Measurements from ENCODE around the gene DHPS. TPM values are rescaled to one million over a fixed set of nuclear protein-coding genes. Genes with fewer than 3 reads are reported as not detected.
A peak's percentile ranks its signal among the peaks of the same experiment; 100 is the strongest.

Gene DHPS
- total and polyA plus RNA-seq, 2 experiments from 2014 or later = 50.9 to 68.4 TPM

- peaks cover 20% of the 10 kb centered on the region for H3K4me1 ChIP-seq (ENCODE audit: insufficient read depth)
- H3K79me2 ChIP-seq (ENCODE audit: insufficient read depth) = peaks cover 65% of the 10 kb centered on the region
- peak overlapping the region; percentile 94 for H2AFZ ChIP-seq
- DNase-seq = peak; percentile 100
- peak overlapping the region; percentile 96 for H3K4me3 ChIP-seq
- WGBS, 2 experiments (ENCODE audit: low coverage in 1 of 2, low lambda C conversion rate in 2 of 2, missing lambda C conversion rate in 2 of 2) = 1% methylated on average over 31 to 32 of the region's 32 CpGs
- no peaks in the 10 kb centered on the region for H4K20me1 ChIP-seq (ENCODE audit: insufficient read depth)
- in situ Hi-C loops (cut with MboI) = no loop called here
- peak overlapping the region; percentile 95 for H3K9ac ChIP-seq
- H3K27ac ChIP-seq = peak overlapping the region; percentile 90
- H3K9me2 ChIP-seq (ENCODE audit: insufficient read depth) = no peaks in the 10 kb centered on the region
- no peaks in the 10 kb centered on the region for H3K36me3 ChIP-seq (ENCODE audit: low read depth)
- H3K4me2 ChIP-seq (ENCODE audit: unreplicated experiment) = peak overlapping the region; percentile 98
- H3F3A ChIP-seq (ENCODE audit: insufficient read depth) = peaks cover 31% of the 10 kb centered on the region
- no peaks in the 10 kb centered on the region for H3K9me3 ChIP-seq (ENCODE audit: low read depth)
- no peak for TF ChIP-seq EZH2phosphoT487 (IDR thresholded peaks at IDR 0.05; ENCODE audit: insufficient read depth, low read depth)
- no peak for TF ChIP-seq EZH2 (IDR thresholded peaks at IDR 0.05; ENCODE audit: insufficient read depth, poor library complexity, severe bottlenecking)
- H3K27me3 ChIP-seq (replicated peaks; ENCODE audit: insufficient read depth) = no peaks in the 10 kb centered on the region
These were observed 41.1 kb upstream of the DHPS start for GRCh38 chr19:12722566-12723380.

- WGBS, 2 experiments (ENCODE audit: low coverage in 1 of 2, low lambda C conversion rate in 2 of 2, missing lambda C conversion rate in 2 of 2) = 0% methylated on average over 43 to 65 of the region's 65 CpGs
- TF ChIP-seq EZH2phosphoT487 (IDR thresholded peaks at IDR 0.05; ENCODE audit: insufficient read depth, low read depth) (no peak), EZH2 (IDR thresholded peaks at IDR 0.05; ENCODE audit: insufficient read depth, poor library complexity, severe bottlenecking) (no peak)
- peak; percentile 83 for DNase-seq
These were observed 40.2 kb upstream of the DHPS start for GRCh38 chr19:12721656-12722565.

GRCh38 chr19:12720851-12721655 lies 39.4 kb upstream of the DHPS start:
- H3K27me3 ChIP-seq (replicated peaks; ENCODE audit: insufficient read depth) = no peaks in the 10 kb centered on the region
- H3K4me2 ChIP-seq (ENCODE audit: unreplicated experiment) = peak overlapping the region; percentile 94
- H3K4me3 ChIP-seq = peak overlapping the region; percentile 96
- in situ Hi-C loops (cut with MboI) = no loop called here
- 1 to 4% methylated on average over 19 to 37 of the region's 59 CpGs for WGBS, 2 experiments (ENCODE audit: low coverage in 1 of 2, low lambda C conversion rate in 2 of 2, missing lambda C conversion rate in 2 of 2)
- H3K9ac ChIP-seq = peak overlapping the region; percentile 95
- H3F3A ChIP-seq (ENCODE audit: insufficient read depth) = peaks cover 26% of the 10 kb centered on the region
- H2AFZ ChIP-seq = peak overlapping the region; percentile 69
- peaks cover 20% of the 10 kb centered on the region for H3K4me1 ChIP-seq (ENCODE audit: insufficient read depth)
- H3K36me3 ChIP-seq (ENCODE audit: low read depth) = peaks cover 4% of the 10 kb centered on the region; the same call in 1 of the 2 replicates
- peaks cover 82% of the 10 kb centered on the region for H3K79me2 ChIP-seq (ENCODE audit: insufficient read depth)
- peak; percentile 60 for DNase-seq
- TF ChIP-seq EZH2phosphoT487 (IDR thresholded peaks at IDR 0.05; ENCODE audit: insufficient read depth, low read depth) = no peak
- TF ChIP-seq EZH2 (IDR thresholded peaks at IDR 0.05; ENCODE audit: insufficient read depth, poor library complexity, severe bottlenecking) = no peak
- H3K27ac ChIP-seq = peak overlapping the region; percentile 90
- no peaks in the 10 kb centered on the region for H3K9me2 ChIP-seq (ENCODE audit: insufficient read depth)
- no peaks in the 10 kb centered on the region for H3K9me3 ChIP-seq (ENCODE audit: low read depth)
- H4K20me1 ChIP-seq (ENCODE audit: insufficient read depth) = no peaks in the 10 kb centered on the region

More at GRCh38 chr19:12721656-12722565, 40.2 kb upstream of the DHPS start:
- no peaks in the 10 kb centered on the region for H3K36me3 ChIP-seq (ENCODE audit: low read depth)
- peak overlapping the region; percentile 95 for H3K9ac ChIP-seq
- H2AFZ ChIP-seq = peak overlapping the region; percentile 69
- in situ Hi-C loops (cut with MboI) = no loop called here
- H3K9me3 ChIP-seq (ENCODE audit: low read depth) = no peaks in the 10 kb centered on the region
- peaks cover 20% of the 10 kb centered on the region for H3K4me1 ChIP-seq (ENCODE audit: insufficient read depth)
- peaks cover 74% of the 10 kb centered on the region for H3K79me2 ChIP-seq (ENCODE audit: insufficient read depth)
- H3K4me2 ChIP-seq (ENCODE audit: unreplicated experiment) = peak overlapping the region; percentile 94
- no peaks in the 10 kb centered on the region for H3K9me2 ChIP-seq (ENCODE audit: insufficient read depth)
- H4K20me1 ChIP-seq (ENCODE audit: insufficient read depth) = no peaks in the 10 kb centered on the region
- H3K4me3 ChIP-seq = peak overlapping the region; percentile 96
- peak overlapping the region; percentile 90 for H3K27ac ChIP-seq
- no peaks in the 10 kb centered on the region for H3K27me3 ChIP-seq (replicated peaks; ENCODE audit: insufficient read depth)
- H3F3A ChIP-seq (ENCODE audit: insufficient read depth) = peaks cover 26% of the 10 kb centered on the region
